ENCODE measurements around the gene ZNF619. TPM values are rescaled to one million over a fixed set of nuclear protein-coding genes. Genes with fewer than 3 reads are reported as not detected.

Gene ZNF619
- total and polyA plus RNA-seq, 2 donors (not counting 1 experiment from before 2014, with no cell fraction given) = 4.2 to 9.6 TPM

DNA sequence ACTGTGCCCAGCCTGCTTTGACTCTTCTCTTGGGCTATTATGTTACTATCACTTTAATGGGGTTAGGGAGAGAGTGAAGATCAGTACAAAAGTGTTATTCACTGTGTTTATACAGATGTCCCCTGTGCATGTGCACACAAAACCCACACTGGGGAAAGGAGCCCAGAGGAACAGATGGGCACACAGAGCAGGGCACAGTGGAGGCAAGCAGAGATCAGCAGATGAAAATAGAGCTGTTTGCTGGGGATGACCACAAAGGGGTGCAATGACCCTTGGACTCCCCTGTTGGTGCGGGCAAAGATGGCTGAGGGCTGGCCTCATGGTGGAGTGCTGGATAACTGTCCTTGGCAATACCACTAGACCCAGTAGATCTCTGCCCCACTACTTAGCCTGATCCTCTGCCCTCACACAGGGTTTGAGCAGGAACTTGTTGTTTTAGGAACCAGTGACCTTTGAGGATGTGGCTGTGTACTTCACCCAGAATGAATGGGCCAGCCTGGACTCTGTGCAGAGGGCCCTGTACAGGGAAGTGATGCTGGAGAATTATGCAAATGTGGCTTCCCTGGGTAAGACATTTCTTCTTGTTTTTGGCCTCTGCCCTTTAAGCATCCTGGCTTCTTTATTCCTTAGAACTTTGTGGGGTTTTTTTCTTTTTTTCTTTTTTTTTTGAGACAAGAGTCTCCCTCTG, 34.3 kb downstream of the ZNF619 start:
- no peak overlapping the region for H2AFZ ChIP-seq (ENCODE audit: low read length)
- no peak overlapping the region for H3K9ac ChIP-seq (ENCODE audit: insufficient read depth, low read length)
- no peaks in the 10 kb centered on the region for H3K9me3 ChIP-seq (ENCODE audit: control insufficient read depth, insufficient read depth, low read depth, low read length)
- no peak overlapping the region for H3K4me2 ChIP-seq (ENCODE audit: extremely low read depth, insufficient read depth, low read length)
- H3K4me1 ChIP-seq (ENCODE audit: control insufficient read depth, extremely low read depth, insufficient read depth, low read length) = no peaks in the 10 kb centered on the region
- TF ChIP-seq EZH2 (IDR thresholded peaks at IDR 0.05; ENCODE audit: low read length, missing control alignments) = no peak
- TF ChIP-seq, protein P1, sequence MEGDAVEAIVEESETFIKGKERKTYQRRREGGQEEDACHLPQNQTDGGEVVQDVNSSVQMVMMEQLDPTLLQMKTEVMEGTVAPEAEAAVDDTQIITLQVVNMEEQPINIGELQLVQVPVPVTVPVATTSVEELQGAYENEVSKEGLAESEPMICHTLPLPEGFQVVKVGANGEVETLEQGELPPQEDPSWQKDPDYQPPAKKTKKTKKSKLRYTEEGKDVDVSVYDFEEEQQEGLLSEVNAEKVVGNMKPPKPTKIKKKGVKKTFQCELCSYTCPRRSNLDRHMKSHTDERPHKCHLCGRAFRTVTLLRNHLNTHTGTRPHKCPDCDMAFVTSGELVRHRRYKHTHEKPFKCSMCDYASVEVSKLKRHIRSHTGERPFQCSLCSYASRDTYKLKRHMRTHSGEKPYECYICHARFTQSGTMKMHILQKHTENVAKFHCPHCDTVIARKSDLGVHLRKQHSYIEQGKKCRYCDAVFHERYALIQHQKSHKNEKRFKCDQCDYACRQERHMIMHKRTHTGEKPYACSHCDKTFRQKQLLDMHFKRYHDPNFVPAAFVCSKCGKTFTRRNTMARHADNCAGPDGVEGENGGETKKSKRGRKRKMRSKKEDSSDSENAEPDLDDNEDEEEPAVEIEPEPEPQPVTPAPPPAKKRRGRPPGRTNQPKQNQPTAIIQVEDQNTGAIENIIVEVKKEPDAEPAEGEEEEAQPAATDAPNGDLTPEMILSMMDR (conservative IDR thresholded peaks at IDR 0.05 in 1 of 2, IDR thresholded peaks at IDR 0.05 in 1 of 2; ENCODE audit: low read depth in 1 of 2, low read length in 2 of 2) = no peak
- no peak overlapping the region for H3K4me3 ChIP-seq (replicated peaks in 1 of 4; ENCODE audit: control extremely low read depth in 1 of 4, insufficient read depth in 1 of 4, low read depth in 3 of 4, low read length in 4 of 4)
- no peaks in the 10 kb centered on the region for H3K79me2 ChIP-seq (ENCODE audit: control insufficient read depth, insufficient read depth, low read length)
- DNase-seq (ENCODE audit: low read depth in 2 of 2) = no peak
- H3K36me3 ChIP-seq (ENCODE audit: control insufficient read depth, insufficient read depth, low read length) = no peaks in the 10 kb centered on the region
- H3K27ac ChIP-seq (ENCODE audit: insufficient read depth, low read length) = no peak overlapping the region
- H4K20me1 ChIP-seq (ENCODE audit: control insufficient read depth, extremely low read depth, insufficient read depth, low read length) = no peaks in the 10 kb centered on the region
- H3K27me3 ChIP-seq (ENCODE audit: control insufficient read depth, insufficient read depth, low read length) = no peaks in the 10 kb centered on the region

DNA sequence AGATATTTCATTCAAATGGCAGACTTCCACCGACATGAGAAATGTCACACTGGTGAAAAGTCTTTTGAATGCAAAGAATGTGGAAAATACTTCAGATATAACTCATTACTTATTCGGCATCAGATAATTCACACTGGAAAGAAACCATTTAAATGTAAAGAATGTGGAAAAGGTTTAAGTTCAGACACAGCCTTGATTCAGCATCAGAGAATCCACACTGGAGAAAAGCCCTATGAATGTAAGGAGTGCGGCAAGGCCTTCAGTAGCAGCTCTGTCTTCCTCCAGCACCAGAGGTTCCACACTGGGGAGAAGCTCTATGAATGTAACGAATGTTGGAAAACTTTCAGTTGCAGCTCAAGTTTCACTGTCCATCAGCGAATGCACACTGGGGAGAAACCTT, 39.3 kb downstream of the ZNF619 start:
- TF ChIP-seq, protein P1 (conservative IDR thresholded peaks at IDR 0.05 in 1 of 2, IDR thresholded peaks at IDR 0.05 in 1 of 2; ENCODE audit: low read depth in 1 of 2, low read length in 2 of 2) = no peak
- no peak for TF ChIP-seq EZH2 (IDR thresholded peaks at IDR 0.05; ENCODE audit: low read length, missing control alignments)
- Histone ChIP-seq H3K27ac (ENCODE audit: insufficient read depth, low read length) (no peak overlapping the region), H3K27me3 (ENCODE audit: control insufficient read depth, insufficient read depth, low read length) (no peaks in the 10 kb centered on the region), H3K9ac (ENCODE audit: insufficient read depth, low read length) (no peak overlapping the region), H3K4me3 (replicated peaks in 1 of 4; ENCODE audit: control extremely low read depth in 1 of 4, insufficient read depth in 1 of 4, low read depth in 3 of 4, low read length in 4 of 4) (no peak overlapping the region), H2AFZ (ENCODE audit: low read length) (no peak overlapping the region), H3K4me1 (ENCODE audit: control insufficient read depth, extremely low read depth, insufficient read depth, low read length) (no peaks in the 10 kb centered on the region), H3K79me2 (ENCODE audit: control insufficient read depth, insufficient read depth, low read length) (no peaks in the 10 kb centered on the region), H3K4me2 (ENCODE audit: extremely low read depth, insufficient read depth, low read length) (no peak overlapping the region), H3K9me3 (ENCODE audit: control insufficient read depth, insufficient read depth, low read depth, low read length) (no peaks in the 10 kb centered on the region), H3K36me3 (ENCODE audit: control insufficient read depth, insufficient read depth, low read length) (no peaks in the 10 kb centered on the region), H4K20me1 (ENCODE audit: control insufficient read depth, extremely low read depth, insufficient read depth, low read length) (no peaks in the 10 kb centered on the region)
- DNase-seq (ENCODE audit: low read depth in 2 of 2) = peak in 1 of 2 donors; percentile 84

GRCh38 chr3:40518067-40518466, 41.1 kb downstream of the ZNF619 start:
- no peak overlapping the region for H3K27ac ChIP-seq (ENCODE audit: insufficient read depth, low read length)
- TF ChIP-seq, protein P1 (conservative IDR thresholded peaks at IDR 0.05 in 1 of 2, IDR thresholded peaks at IDR 0.05 in 1 of 2; ENCODE audit: low read depth in 1 of 2, low read length in 2 of 2) = no peak
- TF ChIP-seq EZH2 (IDR thresholded peaks at IDR 0.05; ENCODE audit: low read length, missing control alignments) = no peak
- H3K4me3 ChIP-seq (replicated peaks in 1 of 4; ENCODE audit: control extremely low read depth in 1 of 4, insufficient read depth in 1 of 4, low read depth in 3 of 4, low read length in 4 of 4) = no peak overlapping the region
- H3K4me1 ChIP-seq (ENCODE audit: control insufficient read depth, extremely low read depth, insufficient read depth, low read length) = no peaks in the 10 kb centered on the region
- no peak for DNase-seq (ENCODE audit: low read depth in 2 of 2)
- H3K36me3 ChIP-seq (ENCODE audit: control insufficient read depth, insufficient read depth, low read length) = no peaks in the 10 kb centered on the region
- no peaks in the 10 kb centered on the region for H3K9me3 ChIP-seq (ENCODE audit: control insufficient read depth, insufficient read depth, low read depth, low read length)
- no peak overlapping the region for H3K4me2 ChIP-seq (ENCODE audit: extremely low read depth, insufficient read depth, low read length)
- no peaks in the 10 kb centered on the region for H4K20me1 ChIP-seq (ENCODE audit: control insufficient read depth, extremely low read depth, insufficient read depth, low read length)
- H3K79me2 ChIP-seq (ENCODE audit: control insufficient read depth, insufficient read depth, low read length) = no peaks in the 10 kb centered on the region
- no peak overlapping the region for H3K9ac ChIP-seq (ENCODE audit: insufficient read depth, low read length)
- no peak overlapping the region for H2AFZ ChIP-seq (ENCODE audit: low read length)
- H3K27me3 ChIP-seq (ENCODE audit: control insufficient read depth, insufficient read depth, low read length) = no peaks in the 10 kb centered on the region
